HG03342 (cell line): ENCODE data around the gene STK32B.
"Not testable (repeated sequence)": the region's sequence is repeated elsewhere in the genome, so short reads cannot be mapped to it uniquely, and the experiment has no call there.

Source experiments
- ATAC-seq: cut with Tn5 transposase; IDR thresholded peaks from one replicate; pipeline ENCODE4 v1.9.1; 2021; ENCODE audit warnings: mild to moderate bottlenecking, moderate library complexity; ENCODE audit not compliant: unreplicated experiment

Gene STK32B

GRCh38 chr4:5249727-5250126 is 198.4 kb downstream of the STK32B start:
- no peak for ATAC-seq

- ATAC-seq = not testable (repeated sequence)
Measured at GRCh38 chr4:5250536-5250935, 199.3 kb downstream of the STK32B start.

GRCh38 chr4:5256421-5256820 is 205.1 kb downstream of the STK32B start:
- no peak for ATAC-seq

GRCh38 chr4:5257086-5257485 is 205.8 kb downstream of the STK32B start:
- ATAC-seq = no peak

- ATAC-seq = no peak
Measured at GRCh38 chr4:5259471-5259870, 208.2 kb downstream of the STK32B start.

GRCh38 chr4:5260121-5260520 is 208.8 kb downstream of the STK32B start:
- ATAC-seq = no peak

- ATAC-seq = no peak
Measured at GRCh38 chr4:5261866-5262265, 210.6 kb downstream of the STK32B start.

GRCh38 chr4:5266991-5267390 is 215.7 kb downstream of the STK32B start:
- no peak for ATAC-seq

GRCh38 chr4:5267408-5267807 is 216.1 kb downstream of the STK32B start:
- no peak for ATAC-seq

- no peak for ATAC-seq
Measured at GRCh38 chr4:5276475-5277075, 225.3 kb downstream of the STK32B start.

GRCh38 chr4:5277079-5277478 is 225.8 kb downstream of the STK32B start:
- no peak for ATAC-seq

- no peak for ATAC-seq
Measured at GRCh38 chr4:5278213-5278612, 226.9 kb downstream of the STK32B start.

- not testable (repeated sequence) for ATAC-seq
Measured at GRCh38 chr4:5280069-5280468, 228.8 kb downstream of the STK32B start.

- ATAC-seq = no peak
Measured at GRCh38 chr4:5280828-5281227, 229.5 kb downstream of the STK32B start.

- no peak for ATAC-seq
Measured at GRCh38 chr4:5283837-5284236, 232.6 kb downstream of the STK32B start.

- no peak for ATAC-seq
Measured at GRCh38 chr4:5284517-5284916, 233.2 kb downstream of the STK32B start.

GRCh38 chr4:5292101-5292500 is 240.8 kb downstream of the STK32B start:
- no peak for ATAC-seq

- ATAC-seq = not testable (repeated sequence)
Measured at GRCh38 chr4:5298000-5298787, 246.9 kb downstream of the STK32B start.

- no peak for ATAC-seq
Measured at GRCh38 chr4:5300283-5300682, 249.0 kb downstream of the STK32B start.

GRCh38 chr4:5307928-5308327 is 256.6 kb downstream of the STK32B start:
- ATAC-seq = no peak

GRCh38 chr4:5322321-5322720 is 271.0 kb downstream of the STK32B start:
- ATAC-seq = no peak

GRCh38 chr4:5330339-5330989 is 279.2 kb downstream of the STK32B start:
- no peak for ATAC-seq
